Umbilical cord (tissue), 2 donors: Measurements from ENCODE around the gene IRGC. TPM values are rescaled to one million over a fixed set of nuclear protein-coding genes. Genes with fewer than 3 reads are reported as not detected.

Experiments
- DNase-seq: peaks from one replicate; pipeline ENCODE4 v3.0.0-alpha.2; 2015; ENCODE audit warnings: low spot score
- total RNA-seq: library from RNA; depleted of rRNA; stranded (reverse); fragments of >200 nt; gene quantifications from one replicate; pipeline ENCODE4 v1.2.3, GENCODE V29; 2014; ENCODE audit warnings: low replicate concordance; ENCODE audit not compliant: insufficient read depth

IRGC gene
- total RNA-seq, 1 donor from 2014 or later: not detected

DNA sequence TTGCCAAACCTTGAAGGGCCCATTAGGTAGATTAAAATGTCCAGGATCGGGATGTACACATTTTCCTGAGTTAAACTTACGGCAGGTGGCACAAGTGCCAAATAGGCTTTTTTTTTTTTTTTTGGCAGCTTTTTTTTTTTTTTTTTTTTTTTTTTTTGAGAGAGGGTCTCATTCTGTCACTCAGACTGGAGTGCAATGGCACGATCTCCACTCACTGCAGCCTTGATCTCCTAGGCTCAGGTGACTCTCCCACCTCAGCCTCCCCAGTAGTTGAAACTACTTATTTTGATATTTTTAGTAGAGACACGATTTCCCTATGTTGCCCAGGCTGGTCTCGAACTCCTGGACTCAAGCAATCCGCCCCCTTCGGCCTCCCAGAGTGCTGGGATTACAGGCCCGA, 9.0 kb downstream of the IRGC start:
- DNase-seq: no peak

DNA sequence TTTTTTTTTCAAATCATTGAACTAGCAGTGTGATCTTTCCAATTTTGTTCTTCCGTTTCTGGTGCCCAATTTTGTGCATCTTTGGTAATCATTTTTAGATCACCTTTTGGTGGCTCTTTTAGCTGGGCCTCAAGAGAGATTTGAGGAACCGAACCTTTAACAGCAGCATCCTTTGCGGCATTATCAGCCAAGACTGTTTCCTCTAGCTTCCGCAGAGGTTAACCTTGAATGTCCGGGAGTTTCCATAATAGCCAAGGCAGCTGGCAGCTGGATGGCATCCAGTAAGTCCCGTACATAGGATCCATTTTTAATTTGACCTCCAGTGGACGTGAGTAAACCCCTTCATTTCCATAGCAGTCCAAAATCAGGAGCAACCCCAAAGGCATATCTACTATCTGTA, 9.6 kb downstream of the IRGC start:
- DNase-seq: no peak

DNA sequence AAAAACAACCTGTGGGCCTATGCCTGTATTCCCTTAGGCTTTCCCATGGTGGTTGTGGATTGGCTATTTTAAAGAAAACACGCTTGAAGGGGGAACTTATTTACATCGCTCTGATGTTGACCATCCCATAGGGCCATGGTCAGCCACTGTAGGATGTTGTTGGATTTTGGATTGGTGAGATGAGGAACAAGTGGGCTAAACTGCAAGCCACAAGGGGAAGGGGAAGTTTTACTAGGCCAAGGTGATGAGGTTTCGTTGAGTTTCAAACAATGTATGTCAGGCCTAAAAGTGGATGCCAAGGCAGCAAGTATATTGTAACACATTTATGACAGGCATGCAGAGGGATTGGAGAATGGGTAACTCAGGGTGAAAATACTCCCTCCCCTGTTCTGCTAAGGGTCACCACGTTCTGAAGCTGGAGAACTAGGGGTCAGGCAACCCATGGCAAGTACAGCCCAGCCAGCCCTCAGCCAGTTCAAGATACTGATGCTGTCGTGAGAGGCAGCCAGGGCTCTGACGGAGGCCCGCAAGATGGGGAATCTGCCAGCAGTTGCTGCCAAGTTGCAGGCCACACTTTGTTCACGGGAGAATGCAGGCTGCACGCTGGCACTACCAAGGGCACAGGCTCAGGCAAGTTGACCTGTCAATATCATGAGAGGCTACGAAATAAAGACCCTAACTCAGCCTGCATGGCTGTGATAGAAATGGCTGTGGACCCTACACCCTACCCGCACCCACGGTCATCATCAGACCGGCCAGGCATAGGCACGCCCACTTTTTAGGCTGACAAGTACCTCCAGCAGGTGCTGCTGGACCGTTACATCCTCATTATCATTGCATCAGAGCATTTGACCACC, 11.1 kb downstream of the IRGC start:
- DNase-seq: no peak

DNA sequence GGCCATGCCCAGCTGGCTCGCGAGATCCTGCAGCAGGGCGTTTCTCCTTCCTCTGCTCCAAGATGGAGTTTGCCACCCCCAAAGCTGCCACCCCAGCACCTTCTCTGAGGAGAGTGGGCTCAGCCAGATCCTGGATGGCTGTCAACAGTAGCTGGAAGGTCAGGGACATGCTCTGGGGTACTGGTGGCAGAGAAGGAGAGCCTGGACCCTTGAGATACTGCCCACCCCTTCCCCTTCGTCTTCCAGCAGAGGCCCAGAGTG, 11.6 kb downstream of the IRGC start:
- DNase-seq: no peak

DNA sequence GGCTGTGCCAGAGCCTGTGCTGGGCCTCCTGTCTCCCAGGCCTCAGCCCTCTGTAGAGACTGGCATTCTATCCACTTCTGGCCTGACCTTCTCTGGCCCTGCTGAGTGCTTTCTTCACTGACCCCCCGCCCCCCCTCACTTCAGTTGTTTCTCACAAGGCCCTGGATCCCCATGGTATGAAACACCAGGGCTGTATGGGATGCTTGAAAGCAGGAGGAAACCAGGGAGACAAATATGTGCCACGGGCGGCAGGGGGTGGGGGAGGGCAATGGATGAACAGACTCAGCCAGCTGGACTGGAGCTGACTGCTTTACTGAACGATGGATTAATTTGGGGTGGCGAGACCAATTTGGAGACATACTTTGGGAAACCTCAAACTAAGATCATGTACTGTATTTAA, 14.0 kb downstream of the IRGC start:
- no peak for DNase-seq

DNA sequence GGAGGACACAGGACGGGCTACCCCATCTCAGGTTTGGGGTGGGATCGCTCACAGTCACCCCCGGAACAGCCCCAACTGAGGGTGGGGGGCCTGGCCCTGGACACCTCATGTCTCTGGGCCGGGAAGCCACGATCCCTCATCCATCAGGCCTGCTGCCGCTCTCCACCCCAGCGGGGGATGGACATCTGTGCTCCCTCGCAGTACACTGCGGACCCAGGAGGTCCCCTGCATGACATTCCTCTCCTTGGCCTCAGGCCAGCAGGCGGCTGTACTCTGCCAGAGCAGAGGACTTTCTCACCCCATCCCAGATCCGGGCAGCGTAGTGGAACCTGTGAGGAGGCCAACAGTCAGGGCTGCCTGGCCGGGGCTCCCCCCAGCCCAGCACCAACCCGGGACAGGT, 15.5 kb downstream of the IRGC start:
- no peak for DNase-seq

DNA sequence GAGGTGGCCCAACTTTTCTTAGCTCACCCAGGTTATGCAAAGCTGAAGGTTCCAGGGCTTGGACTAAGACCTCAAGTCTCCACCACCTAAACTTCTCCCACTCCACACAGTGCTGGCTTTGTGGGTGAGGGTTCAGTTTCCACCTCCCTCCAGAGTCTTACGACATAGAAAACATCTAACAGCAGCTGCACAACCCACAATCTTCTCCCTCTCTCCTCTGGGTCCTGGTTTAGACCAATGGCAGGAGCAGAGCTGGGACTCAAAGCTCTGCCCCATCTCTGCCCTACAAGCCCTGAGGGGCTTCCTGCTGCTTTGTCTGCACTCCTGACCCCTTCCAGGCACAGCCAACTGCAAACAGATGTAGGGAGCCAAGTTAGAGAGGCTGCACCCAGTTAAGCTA, 16.0 kb downstream of the IRGC start:
- DNase-seq: no peak

DNA sequence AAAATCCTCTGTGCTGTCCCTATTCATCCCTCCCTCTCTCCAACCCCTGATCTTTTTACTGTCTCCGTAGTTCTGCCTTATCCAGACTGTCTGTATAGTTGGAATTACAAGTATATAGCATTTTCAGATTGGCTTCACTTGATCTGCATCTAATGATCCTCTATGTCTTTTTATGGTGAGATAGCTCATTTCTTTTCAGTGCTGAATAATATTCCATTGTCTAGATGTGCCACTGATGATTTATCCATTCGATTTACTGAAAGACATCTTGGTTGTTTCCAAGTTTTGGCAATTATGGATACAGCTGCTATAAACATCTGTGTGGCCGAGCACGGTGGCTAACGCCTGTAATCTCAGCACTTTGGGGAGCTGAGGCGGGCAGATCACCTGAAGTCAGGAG, 19.1 kb downstream of the IRGC start:
- DNase-seq: no peak

DNA sequence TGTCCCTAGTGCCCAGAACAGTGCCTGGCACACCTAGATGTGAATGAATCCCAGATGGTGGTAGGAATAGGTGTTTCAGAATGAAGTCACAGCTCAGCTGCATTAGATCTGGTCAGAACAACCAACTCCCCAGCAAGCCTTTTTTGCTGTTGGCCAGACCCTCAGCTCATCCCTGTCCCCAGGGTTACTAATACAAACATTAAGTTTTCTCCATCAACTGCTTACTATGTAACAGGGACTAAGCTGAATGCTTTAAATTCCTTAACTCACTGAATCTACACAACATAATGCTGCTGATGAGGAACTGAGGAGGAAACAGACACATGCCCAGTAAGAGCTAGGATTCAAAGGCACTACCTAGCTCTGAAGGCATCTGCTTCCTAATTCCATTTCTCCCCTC, 20.1 kb downstream of the IRGC start:
- no peak for DNase-seq

DNA sequence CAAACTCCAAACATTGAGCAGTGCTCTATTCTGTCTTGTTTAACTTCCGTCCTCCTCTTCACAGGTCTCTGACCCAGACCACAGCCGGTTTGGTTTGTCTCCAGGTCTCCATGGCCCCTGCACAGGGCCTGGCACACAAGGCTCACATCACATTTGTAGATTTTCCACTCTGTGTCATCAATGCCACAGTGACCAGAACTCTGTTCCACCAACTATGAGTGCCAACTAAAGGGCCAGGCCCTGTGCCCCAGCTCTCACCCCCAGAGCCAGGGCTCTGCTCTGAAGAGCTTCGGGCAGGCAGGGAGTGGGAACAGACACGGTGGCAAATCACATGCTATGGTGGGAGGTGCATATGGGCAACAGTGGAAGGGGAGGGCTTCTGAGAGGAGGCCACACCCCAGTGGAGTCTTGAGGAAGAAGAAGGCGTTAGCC, 22.9 kb downstream of the IRGC start:
- no peak for DNase-seq

DNA sequence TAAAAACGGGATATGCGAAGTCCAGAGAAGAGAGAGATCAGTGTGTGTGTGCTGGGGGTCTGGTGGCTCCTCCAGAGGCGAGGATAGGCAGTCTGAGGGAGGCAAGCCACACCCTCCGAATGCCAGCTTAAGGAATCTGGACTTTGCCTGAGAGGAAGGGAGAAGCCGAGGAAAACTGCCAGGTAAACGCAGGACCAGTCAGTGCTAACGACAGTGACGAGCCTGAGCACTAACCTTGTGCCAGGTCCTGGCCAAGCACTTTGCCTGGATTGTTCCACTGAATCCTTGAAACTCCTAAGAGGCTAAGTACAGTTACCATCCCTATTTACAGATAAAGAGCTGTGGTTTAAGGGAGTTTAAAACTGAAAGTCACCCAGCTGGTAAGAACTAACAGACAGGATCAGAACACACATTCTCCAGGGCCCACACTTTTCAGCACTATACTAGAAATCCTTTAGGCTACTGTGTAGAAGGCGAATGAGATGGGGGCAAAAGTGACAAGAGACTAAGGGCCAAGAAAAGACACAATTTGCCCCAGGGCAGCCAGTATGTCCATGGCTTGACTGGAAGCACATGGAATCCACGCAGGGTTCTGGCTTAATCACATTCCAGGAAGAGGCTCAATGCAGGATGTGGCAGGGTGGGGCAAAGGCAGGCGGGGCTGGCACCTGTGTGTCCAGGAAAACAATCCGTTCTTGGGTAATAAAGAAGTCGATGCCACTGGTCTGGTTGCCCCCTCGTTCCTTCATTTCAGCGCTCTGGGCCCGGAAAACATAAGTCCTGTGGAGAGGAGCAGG, 23.8 kb downstream of the IRGC start:
- no peak for DNase-seq

DNA sequence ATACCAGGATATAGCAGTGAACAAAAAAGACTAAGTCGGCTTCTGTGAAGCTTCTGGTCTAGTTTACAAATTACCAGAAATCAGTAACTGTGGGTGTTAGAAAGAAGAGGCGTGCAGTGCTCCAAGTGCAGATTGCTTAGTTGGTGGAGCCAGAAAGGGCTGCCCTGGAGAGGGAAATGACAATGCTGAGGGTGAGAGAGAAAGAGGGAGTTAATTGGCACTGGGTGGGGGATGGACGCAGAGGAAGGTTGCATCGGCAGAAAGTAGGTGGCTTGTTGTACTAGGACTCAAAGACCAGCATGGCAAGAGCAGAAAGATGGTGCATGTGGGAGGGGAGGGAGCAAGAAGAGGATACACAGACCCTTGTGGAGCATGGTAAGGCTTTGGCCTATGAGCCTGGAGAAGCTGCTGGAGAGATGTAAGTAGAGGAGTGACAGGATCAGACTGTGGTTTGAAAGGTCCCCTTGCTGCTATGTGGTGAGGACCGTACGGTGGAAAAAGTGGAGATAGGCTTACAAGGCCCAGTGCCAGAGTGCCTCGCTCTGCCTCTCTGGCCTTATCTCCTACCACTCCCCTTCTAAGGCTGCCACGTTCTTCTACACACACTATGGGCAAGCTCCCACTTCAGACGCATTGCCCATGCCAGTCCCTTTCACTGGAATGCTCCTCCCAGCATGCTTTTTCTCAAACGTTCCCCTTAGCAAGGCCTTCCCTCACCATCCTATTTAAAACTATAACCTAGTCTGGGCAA, 25.4 kb downstream of the IRGC start:
- DNase-seq: no peak

DNA sequence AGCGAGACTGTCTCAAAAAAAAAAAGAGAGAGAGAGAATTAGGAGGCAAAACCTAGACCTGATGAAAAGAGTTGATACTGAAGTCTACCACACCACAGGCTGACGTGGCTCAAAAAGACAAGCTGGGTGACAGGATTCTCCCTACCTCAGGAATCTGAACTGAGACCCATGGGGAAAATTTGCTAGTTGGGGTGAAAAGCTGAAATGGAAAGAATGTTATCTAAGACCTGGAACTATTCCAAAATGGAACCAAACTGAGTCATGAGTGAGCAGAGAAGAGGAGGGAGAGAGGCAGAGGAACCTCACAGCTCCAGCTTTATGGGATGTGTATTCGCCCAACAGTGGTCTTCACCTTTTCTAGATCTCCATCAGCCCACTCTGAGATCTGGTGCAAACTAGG, 27.2 kb downstream of the IRGC start:
- DNase-seq: no peak

DNA sequence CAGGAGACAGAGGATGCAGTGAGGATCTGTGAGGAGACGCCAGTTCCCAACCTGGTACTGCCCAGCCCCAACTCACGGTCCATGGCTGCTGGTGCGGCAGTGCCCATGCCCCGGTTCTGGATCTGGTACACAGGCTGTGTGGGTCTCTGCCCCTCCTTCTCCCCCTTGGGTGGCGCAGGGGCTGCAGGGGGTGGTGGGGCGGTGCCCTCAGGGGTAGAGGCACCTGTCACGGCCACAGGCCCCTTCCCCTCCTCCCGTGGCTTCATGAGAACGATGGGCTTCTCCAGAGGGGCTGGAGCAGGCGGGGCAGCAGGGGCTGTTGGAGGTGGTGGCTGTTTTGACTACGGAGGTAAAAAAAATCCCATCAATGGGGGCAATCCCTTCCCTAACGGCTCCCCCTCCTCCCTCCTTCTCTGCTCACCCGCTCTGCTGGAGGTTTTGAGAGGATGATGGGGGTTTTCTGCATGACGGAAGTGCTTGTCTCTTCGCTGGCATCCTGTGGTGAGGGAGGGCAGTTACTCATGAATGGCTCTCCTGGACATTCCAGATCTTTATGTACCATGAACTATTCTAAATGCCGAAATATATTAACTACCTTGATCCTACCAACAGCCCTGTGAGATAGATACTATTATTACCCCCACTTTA, 31.8 kb downstream of the IRGC start:
- DNase-seq: no peak

DNA sequence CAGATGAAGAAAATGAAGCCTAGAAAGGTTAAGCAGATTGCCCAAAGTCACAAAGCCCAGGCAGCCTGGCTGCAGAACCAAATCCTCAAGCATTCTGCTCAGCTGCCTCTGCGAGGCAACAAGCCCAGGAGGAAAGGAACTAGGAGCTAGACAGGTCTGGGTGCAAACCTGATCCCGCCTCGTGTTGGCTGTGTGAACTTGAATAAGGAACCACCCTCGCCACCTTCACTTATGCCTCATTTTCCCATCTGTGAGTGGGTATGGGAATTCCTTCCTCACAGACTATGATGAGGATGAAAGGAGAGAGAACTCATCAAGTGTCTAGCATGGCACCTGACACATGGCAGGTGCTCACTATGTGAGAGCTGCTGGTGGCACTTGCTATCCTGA, 32.3 kb downstream of the IRGC start:
- DNase-seq: no peak

DNA sequence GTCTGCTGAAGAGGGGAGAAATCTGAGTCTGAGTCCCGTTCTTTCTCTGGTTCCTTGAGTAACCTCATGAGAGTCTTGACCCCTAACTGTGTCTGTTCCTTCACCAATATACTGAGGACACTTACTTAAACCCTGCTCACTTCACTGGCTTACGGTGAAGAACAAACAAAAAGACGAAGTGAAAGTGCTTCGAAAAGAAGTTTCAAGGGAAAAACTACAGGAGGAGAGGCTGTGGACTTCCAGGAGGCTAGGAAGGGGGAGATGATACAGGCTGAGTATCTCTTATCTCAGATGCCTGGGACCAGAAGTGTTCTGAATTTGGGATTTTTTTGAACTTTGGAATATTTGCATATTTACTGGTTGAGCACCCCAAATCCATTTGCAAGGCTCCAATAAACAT, 32.8 kb downstream of the IRGC start:
- no peak for DNase-seq

DNA sequence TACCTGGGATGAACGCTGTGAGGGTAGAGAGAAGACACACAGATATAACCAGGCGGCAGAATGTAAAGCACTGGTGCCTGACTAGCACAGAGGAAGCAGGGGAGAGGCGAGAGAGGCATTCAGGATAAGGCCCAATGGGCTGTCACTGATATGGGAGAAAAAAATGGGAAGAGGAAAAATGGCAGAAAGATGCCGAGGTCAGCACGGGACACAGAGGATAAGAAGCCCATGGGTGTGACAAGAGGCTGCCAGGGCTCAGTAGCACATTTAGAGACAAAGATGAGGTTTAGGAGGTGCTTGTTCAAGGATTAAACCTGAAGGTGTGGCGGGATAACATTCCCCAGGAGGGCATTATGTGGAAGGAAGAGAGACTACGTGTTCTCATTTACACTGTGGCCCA, 33.3 kb downstream of the IRGC start:
- DNase-seq: no peak

DNA sequence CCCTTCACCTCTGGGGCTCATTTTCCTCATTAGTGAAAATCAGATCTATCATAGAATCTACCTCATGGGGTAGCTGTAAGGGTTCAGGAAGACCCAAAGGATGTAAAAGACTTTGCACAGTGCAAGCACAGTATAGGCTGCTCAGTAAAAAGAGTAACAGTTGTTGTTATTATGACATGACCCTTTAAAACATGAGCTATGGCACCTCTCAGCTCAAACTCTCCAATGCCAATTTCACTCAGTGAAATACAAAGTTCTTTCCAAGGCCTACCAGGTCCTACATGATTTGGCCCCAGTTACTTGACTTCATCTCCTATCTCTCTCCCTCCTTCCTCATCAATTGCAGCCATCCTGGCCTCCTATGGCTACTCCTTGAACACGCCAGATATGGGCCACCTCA, 34.0 kb downstream of the IRGC start:
- no peak for DNase-seq

DNA sequence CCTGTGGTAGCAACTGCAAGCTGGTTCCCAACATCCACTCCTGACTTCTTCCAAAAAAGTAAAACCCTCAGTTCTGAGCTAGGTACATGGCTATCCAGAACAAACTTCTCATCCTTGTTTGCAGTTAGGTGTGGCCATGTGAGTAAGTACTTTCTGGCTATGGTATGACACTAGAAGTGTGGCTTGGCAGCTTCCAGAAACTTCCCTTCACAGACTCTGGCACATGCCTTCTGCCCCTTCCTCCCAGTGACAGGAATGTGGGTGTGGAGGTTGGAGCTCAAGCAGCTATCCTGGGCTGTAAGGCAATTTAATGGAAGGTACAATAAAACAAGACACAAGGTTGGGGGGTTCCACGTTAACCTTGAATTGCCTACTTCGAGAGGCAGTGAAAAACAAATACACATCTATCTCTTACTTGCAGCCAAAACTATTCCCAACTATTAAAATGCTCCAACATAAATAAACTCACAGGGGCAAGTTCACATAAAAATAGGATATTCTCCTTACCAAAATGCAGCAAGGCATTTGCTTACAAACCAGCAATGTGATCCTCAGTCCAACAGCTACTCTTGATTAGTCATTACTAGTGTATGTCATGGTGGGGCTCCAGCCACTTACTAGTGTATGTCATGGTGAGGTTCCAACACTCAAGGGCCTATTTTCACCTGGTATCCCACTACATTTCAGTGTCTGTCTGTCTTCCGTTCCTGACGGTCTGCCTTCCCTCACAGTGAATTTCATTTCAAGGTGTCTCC, 35.8 kb downstream of the IRGC start:
- no peak for DNase-seq

DNA sequence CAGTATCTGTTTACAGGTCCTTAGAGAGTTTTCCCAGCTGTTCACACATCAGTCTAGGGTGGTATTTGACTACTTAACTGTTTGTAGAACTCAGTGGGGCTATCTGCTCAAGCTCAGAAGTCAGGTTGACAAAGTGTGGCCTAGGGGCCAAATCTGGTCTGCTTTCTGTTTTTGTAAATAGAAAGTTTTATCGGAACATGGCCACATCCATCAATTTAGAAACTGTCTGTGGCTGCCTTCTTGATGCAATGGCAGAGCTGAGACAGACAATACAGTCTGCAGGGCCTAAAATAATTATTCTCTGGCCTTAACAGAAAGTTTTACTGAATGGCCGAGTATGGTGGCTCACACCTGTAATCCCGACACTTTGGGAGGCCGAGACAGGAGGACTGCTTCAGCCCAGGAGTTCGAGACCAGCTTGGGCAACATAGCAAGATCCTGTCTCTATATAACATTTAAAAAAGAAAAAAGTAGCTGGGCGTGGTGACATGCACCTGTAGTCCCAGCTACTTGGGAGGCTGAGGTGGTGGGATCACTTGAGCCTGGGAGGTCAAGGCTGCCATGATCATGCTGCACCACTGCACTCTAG, 36.5 kb downstream of the IRGC start:
- DNase-seq: no peak

DNA sequence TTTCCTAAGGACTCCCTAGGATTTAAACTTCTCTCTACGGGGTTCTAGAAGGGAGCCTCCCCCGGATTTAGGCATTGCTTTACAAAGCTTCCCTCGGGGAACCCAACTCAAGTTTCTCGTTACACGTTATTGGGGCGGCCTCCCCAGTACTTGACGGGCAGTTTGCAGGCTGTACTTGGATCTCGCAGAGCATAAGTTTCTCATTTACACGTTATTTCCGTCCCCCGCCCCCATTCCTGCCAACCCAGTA, 38.3 kb downstream of the IRGC start:
- no peak for DNase-seq
